ENCODE data around the gene SLC22A4. TPM values are rescaled to one million over a fixed set of nuclear protein-coding genes. Genes with fewer than 3 reads are reported as not detected.

The SLC22A4 gene
- total and polyA plus RNA-seq, 4 donors = 0.25 to 42.2 (median 0.47) TPM

DNA sequence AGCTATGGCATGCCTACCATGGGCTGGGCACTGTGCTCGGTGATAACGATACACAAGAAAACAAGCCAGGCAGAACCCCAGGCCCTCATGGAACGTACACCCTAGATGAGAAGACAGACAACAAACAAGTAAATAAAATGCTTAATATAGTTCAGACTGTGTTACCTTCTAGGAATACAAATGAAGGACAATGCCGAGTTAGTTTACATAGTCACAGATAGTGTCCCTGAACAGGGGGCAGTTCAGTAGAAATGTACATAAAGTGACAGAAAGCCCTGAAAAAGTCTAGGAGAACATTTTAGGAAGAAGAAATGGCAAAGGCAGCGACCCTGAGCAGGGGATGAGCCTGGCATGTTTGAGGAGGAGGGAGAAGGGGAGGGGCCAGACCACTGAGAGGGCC lies 97.1 kb downstream of the SLC22A4 start:
- WGBS = 78% methylated on average over 5 of the region's 5 CpGs
- Histone ChIP-seq H3K27me3 (ENCODE audit: control insufficient read depth in 4 of 4, insufficient read depth in 4 of 4, low read length in 3 of 4) (no peaks in the 10 kb centered on the region), H3K4me3 (ENCODE audit: low read depth in 1 of 3, low read length in 3 of 3) (no peak overlapping the region), H3K9ac (ENCODE audit: low read depth in 1 of 2, low read length in 2 of 2) (no peak overlapping the region), H3K9me3 (ENCODE audit: control insufficient read depth in 4 of 4, low read length in 3 of 4) (no peaks in the 10 kb centered on the region), H3K36me3 (ENCODE audit: control insufficient read depth in 4 of 4, insufficient read depth in 3 of 4, low read depth in 1 of 4, low read length in 3 of 4) (peaks cover 2 to 48% (median 27%) of the 10 kb centered on the region in 4 donors), H3K27ac (ENCODE audit: low read depth in 1 of 2, low read length in 2 of 2) (no peak overlapping the region), H3K4me1 (ENCODE audit: control insufficient read depth in 4 of 4, insufficient read depth in 4 of 4, low read length in 3 of 4) (peaks cover 2 to 22% (median 12%) of the 10 kb centered on the region in 4 donors)
- no peak for DNase-seq (ENCODE audit: low spot score)
- TF ChIP-seq NR2F2 (IDR thresholded peaks at IDR 0.05) = no peak
- TF ChIP-seq, protein P1, sequence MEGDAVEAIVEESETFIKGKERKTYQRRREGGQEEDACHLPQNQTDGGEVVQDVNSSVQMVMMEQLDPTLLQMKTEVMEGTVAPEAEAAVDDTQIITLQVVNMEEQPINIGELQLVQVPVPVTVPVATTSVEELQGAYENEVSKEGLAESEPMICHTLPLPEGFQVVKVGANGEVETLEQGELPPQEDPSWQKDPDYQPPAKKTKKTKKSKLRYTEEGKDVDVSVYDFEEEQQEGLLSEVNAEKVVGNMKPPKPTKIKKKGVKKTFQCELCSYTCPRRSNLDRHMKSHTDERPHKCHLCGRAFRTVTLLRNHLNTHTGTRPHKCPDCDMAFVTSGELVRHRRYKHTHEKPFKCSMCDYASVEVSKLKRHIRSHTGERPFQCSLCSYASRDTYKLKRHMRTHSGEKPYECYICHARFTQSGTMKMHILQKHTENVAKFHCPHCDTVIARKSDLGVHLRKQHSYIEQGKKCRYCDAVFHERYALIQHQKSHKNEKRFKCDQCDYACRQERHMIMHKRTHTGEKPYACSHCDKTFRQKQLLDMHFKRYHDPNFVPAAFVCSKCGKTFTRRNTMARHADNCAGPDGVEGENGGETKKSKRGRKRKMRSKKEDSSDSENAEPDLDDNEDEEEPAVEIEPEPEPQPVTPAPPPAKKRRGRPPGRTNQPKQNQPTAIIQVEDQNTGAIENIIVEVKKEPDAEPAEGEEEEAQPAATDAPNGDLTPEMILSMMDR (IDR thresholded peaks at IDR 0.05; ENCODE audit: low read depth, low read length, missing input control) = no peak
- TF ChIP-seq FOXA1 (IDR thresholded peaks at IDR 0.05) = no peak
- TF ChIP-seq JUND (IDR thresholded peaks at IDR 0.05) = no peak
- TF ChIP-seq GABPA (IDR thresholded peaks at IDR 0.05 in 1 of 2, conservative IDR thresholded peaks at IDR 0.05 in 1 of 2) = no peak
- no peak for TF ChIP-seq TAF1 (conservative IDR thresholded peaks at IDR 0.05)
- TF ChIP-seq HNF4G (IDR thresholded peaks at IDR 0.05) = no peak
- no peak for TF ChIP-seq RXRA (IDR thresholded peaks at IDR 0.05)
- no peak for TF ChIP-seq HNF4A (conservative IDR thresholded peaks at IDR 0.05)
- TF ChIP-seq EGR1 (IDR thresholded peaks at IDR 0.05; ENCODE audit: low read depth in 2 of 2) = no peak
- TF ChIP-seq, protein P2, sequence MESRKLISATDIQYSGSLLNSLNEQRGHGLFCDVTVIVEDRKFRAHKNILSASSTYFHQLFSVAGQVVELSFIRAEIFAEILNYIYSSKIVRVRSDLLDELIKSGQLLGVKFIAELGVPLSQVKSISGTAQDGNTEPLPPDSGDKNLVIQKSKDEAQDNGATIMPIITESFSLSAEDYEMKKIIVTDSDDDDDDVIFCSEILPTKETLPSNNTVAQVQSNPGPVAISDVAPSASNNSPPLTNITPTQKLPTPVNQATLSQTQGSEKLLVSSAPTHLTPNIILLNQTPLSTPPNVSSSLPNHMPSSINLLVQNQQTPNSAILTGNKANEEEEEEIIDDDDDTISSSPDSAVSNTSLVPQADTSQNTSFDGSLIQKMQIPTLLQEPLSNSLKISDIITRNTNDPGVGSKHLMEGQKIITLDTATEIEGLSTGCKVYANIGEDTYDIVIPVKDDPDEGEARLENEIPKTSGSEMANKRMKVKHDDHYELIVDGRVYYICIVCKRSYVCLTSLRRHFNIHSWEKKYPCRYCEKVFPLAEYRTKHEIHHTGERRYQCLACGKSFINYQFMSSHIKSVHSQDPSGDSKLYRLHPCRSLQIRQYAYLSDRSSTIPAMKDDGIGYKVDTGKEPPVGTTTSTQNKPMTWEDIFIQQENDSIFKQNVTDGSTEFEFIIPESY (IDR thresholded peaks at IDR 0.05) = no peak
- TF ChIP-seq, protein P3, sequence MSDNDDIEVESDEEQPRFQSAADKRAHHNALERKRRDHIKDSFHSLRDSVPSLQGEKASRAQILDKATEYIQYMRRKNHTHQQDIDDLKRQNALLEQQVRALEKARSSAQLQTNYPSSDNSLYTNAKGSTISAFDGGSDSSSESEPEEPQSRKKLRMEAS (IDR thresholded peaks at IDR 0.05) = no peak
- TF ChIP-seq, protein P4, sequence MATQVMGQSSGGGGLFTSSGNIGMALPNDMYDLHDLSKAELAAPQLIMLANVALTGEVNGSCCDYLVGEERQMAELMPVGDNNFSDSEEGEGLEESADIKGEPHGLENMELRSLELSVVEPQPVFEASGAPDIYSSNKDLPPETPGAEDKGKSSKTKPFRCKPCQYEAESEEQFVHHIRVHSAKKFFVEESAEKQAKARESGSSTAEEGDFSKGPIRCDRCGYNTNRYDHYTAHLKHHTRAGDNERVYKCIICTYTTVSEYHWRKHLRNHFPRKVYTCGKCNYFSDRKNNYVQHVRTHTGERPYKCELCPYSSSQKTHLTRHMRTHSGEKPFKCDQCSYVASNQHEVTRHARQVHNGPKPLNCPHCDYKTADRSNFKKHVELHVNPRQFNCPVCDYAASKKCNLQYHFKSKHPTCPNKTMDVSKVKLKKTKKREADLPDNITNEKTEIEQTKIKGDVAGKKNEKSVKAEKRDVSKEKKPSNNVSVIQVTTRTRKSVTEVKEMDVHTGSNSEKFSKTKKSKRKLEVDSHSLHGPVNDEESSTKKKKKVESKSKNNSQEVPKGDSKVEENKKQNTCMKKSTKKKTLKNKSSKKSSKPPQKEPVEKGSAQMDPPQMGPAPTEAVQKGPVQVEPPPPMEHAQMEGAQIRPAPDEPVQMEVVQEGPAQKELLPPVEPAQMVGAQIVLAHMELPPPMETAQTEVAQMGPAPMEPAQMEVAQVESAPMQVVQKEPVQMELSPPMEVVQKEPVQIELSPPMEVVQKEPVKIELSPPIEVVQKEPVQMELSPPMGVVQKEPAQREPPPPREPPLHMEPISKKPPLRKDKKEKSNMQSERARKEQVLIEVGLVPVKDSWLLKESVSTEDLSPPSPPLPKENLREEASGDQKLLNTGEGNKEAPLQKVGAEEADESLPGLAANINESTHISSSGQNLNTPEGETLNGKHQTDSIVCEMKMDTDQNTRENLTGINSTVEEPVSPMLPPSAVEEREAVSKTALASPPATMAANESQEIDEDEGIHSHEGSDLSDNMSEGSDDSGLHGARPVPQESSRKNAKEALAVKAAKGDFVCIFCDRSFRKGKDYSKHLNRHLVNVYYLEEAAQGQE (IDR thresholded peaks at IDR 0.05) = no peak
- TF ChIP-seq, protein P5, sequence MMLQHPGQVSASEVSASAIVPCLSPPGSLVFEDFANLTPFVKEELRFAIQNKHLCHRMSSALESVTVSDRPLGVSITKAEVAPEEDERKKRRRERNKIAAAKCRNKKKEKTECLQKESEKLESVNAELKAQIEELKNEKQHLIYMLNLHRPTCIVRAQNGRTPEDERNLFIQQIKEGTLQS (IDR thresholded peaks at IDR 0.05) = no peak
- TF ChIP-seq RAD21 (IDR thresholded peaks at IDR 0.05) = no peak
- TF ChIP-seq YY1 (IDR thresholded peaks at IDR 0.05) = no peak

DNA sequence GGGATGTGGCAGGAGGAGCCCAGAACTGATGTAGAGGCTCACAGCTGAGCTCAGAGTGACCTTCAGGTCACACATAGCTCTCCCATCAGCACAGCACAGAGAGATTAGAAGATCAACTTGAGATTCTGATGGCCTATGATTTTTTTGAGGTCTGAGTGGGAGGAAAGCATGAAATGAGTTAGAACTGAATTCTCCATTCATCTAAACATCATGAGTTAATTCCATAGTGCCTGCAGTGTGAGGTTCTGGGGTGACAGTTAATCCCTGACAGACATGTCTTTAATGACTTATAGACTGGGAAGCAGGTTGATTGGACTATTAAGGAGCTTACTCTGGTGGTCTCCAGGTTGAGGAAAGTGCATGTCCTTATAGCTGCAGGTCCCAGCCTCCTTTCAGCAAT lies 97.7 kb downstream of the SLC22A4 start:
- peaks cover 2 to 48% (median 27%) of the 10 kb centered on the region in 4 donors for H3K36me3 ChIP-seq (ENCODE audit: control insufficient read depth in 4 of 4, insufficient read depth in 3 of 4, low read depth in 1 of 4, low read length in 3 of 4)
- H3K27me3 ChIP-seq (ENCODE audit: control insufficient read depth in 4 of 4, insufficient read depth in 4 of 4, low read length in 3 of 4) = no peaks in the 10 kb centered on the region
- H3K27ac ChIP-seq (ENCODE audit: low read depth in 1 of 2, low read length in 2 of 2) = no peak overlapping the region
- no peak overlapping the region for H3K9ac ChIP-seq (ENCODE audit: low read depth in 1 of 2, low read length in 2 of 2)
- no peak for DNase-seq (ENCODE audit: low spot score)
- H3K9me3 ChIP-seq (ENCODE audit: control insufficient read depth in 4 of 4, low read length in 3 of 4) = no peaks in the 10 kb centered on the region
- no peak overlapping the region for H3K4me3 ChIP-seq (ENCODE audit: low read depth in 1 of 3, low read length in 3 of 3)
- peaks cover 0 to 15% (median 8%) of the 10 kb centered on the region in 4 donors for H3K4me1 ChIP-seq (ENCODE audit: control insufficient read depth in 4 of 4, insufficient read depth in 4 of 4, low read length in 3 of 4)
- TF ChIP-seq JUND (IDR thresholded peaks at IDR 0.05) (no peak), HNF4A (conservative IDR thresholded peaks at IDR 0.05) (no peak), GABPA (IDR thresholded peaks at IDR 0.05 in 1 of 2, conservative IDR thresholded peaks at IDR 0.05 in 1 of 2) (no peak), SP1 (IDR thresholded peaks at IDR 0.05) (no peak), FOXA1 (IDR thresholded peaks at IDR 0.05) (no peak), RXRA (IDR thresholded peaks at IDR 0.05) (no peak), NR2F2 (IDR thresholded peaks at IDR 0.05) (no peak)
- TF ChIP-seq, protein P3 (IDR thresholded peaks at IDR 0.05) = no peak
- TF ChIP-seq, protein P2 (IDR thresholded peaks at IDR 0.05) = no peak
- TF ChIP-seq, protein P5 (IDR thresholded peaks at IDR 0.05) = no peak
- TF ChIP-seq, protein P4 (IDR thresholded peaks at IDR 0.05) = no peak
